ENCODE results near the gene XAGE1B.

DNA sequence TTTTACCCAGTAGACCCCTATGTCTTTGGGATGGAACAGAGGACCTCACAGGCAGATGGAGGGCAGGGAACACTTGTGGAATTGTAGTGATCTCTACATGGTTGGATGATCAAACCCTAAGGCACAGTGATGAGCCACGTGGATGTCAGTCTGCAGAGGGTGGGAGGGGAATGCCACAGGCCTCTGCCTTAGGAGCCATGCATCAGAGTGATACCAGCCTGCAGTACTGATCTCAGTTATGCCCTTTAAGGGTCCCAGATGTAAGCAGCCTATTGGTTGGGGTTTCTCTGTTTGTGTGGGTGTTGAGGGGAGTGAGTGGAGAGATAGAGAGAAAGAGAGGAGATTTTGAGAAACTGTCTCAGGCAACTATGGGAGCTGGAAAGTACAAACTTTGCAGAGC lies 39.9 kb upstream of the XAGE1B start:
- TF ChIP-seq ZNF274 (IDR thresholded peaks at IDR 0.05; ENCODE audit: low read depth, low read length) (no peak), YY1 (IDR thresholded peaks at IDR 0.05; ENCODE audit: insufficient read depth, insufficient read length) (no peak)

Data from NT2/D1 (cell line).